Measurements from ENCODE around the gene GHRL. TPM values are rescaled to one million over a fixed set of nuclear protein-coding genes. Genes with fewer than 3 reads are reported as not detected.

The GHRL gene
- total RNA-seq = 1 to 10 TPM in 1 of 2 donors, under 1 TPM in 1; 0.75 to 1.1 TPM
- long read RNA-seq, partial matches to known transcripts = 0 of 6 reads
- long read RNA-seq, other reads (novel, unspliced or antisense) = 6 of 6 reads

GRCh38 chr3:10292505-10293419 is at the start of gene GHRL:
GHRL (minus strand) TSS chr3:10292947; CDS start chr3:10290180, 2,767 bp downstream.
- DNase-seq (no peak), ATAC-seq (no peak)
- intact Hi-C loops (cut with DNase I, micrococcal nuclease) = no loop called here

GRCh38 chr3:10341901-10342398 is 49.2 kb upstream of the GHRL start:
- ATAC-seq (no peak), DNase-seq (no peak)
- intact Hi-C loops (cut with DNase I, micrococcal nuclease) = loop anchor here (10.0 kb wide), 2 partner anchors 393 to 403 kb away; no protein-coding TSS in a partner anchor

DNA sequence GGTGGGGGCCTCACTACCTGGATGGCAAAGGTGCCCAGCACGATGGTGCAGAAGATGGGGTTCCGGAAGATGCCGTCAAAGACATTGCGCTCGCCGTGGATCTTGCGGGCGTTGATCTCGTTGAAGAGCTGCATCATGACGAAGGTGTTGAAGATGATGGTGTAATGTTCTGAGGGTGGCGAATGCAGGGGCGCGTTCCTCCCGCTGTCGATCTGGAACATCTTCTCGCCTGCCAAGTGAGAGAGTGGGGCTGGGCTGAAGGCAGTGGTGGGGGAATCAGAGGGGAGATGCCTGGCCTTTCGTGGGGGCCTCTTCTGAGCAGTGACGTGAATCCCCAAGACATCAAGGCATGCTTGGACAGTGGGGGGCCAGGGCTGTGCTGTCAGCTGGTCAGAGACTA is 47.7 kb upstream of the GHRL start:
- ATAC-seq (no peak), DNase-seq (no peak)
- intact Hi-C loops (cut with DNase I, micrococcal nuclease) = loop anchor here (10.0 kb wide), 2 partner anchors 394 to 404 kb away; no protein-coding TSS in a partner anchor

DNA sequence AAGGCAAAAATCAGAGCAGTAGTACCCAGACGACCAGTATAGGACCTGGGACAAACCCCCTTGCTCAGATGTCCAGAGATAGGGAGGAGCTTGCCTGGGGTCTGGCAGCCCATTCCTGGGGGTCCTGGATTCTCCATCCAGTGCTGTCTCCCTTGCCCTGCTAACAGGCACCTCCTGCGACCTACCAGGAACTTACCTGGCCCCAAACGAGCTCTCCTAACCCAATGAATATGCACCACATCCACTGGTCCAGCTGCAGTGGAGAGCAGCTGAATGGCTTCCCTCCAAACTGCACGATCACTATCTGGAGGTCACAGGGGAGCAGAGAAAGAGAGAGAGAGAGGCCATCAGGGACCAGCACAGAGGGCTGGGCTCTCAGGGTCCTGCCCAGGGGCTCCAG is 47.3 kb upstream of the GHRL start:
- intact Hi-C loops (cut with DNase I, micrococcal nuclease) = loop anchor here (10.0 kb wide), 2 partner anchors 395 to 405 kb away; no protein-coding TSS in a partner anchor
- ATAC-seq = no peak
- no peak for DNase-seq

GRCh38 chr3:10339376-10339955 is 46.7 kb upstream of the GHRL start:
- no peak for DNase-seq
- intact Hi-C loops (cut with DNase I, micrococcal nuclease) = no loop called here
- no peak for ATAC-seq

DNA sequence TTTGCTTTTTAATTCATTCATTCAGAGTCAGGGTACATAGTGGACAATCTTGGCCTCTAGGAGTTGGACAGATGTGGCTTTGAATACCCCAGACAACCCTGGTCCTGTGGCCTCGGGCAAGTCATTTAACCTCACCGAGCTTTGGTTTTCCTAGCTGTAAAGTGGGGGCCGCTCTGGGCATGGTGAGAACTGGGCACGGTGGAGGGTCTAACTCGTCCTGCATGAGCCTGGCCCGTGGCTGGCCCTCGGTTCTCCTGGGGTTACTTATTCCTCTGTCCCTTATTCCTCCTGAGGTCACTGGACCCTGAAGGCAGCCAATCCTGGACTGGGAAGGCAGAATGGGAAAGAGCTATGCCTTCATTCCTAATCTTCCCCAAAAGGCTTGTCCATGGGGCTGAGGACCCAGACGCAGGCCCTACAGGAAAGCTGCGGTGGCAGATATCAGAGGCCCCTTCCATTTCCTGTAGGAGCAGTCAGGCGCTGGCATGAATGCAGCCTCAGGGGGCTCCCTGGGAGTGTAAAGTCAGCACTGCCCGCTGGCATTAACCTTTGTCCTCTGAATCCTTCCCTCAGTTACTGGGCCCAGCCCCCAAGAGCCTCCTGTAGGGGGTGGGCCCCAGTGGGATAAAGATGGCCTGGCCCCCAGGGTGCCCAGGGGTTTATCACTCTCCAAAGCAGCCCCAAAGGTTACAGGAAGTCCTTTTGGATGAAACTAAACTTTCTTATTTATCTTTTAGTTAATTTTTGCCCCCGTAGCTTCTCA is 46.0 kb upstream of the GHRL start:
- ATAC-seq = no peak
- intact Hi-C loops (cut with DNase I, micrococcal nuclease) = no loop called here
- no peak for DNase-seq

DNA sequence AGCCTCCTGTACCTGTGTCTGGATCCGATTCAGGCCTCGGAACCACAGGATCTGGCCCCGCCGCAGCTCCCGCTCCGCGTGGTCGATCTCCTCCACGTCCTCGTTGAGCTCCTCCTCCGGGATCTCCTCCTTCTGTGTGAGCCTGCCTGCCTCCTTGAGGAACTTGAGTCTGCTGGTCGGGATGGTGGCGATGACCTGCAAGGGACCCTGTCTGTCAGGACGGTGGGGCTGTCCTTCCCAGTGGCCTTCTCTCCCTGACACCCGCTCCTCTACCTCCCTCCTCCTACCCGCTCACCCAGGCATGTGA is 45.4 kb upstream of the GHRL start:
- ATAC-seq (no peak), DNase-seq (no peak)
- intact Hi-C loops (cut with DNase I, micrococcal nuclease) = no loop called here

GRCh38 chr3:10337323-10338163 is 44.8 kb upstream of the GHRL start:
- DNase-seq = no peak
- ATAC-seq = no peak
- intact Hi-C loops (cut with DNase I, micrococcal nuclease) = no loop called here

- intact Hi-C loops (cut with DNase I, micrococcal nuclease) = no loop called here
- ATAC-seq (no peak), DNase-seq (no peak)
Measured at GRCh38 chr3:10336761-10337160, 44.0 kb upstream of the GHRL start.

- ATAC-seq = no peak
- intact Hi-C loops (cut with DNase I, micrococcal nuclease) = no loop called here
- no peak for DNase-seq
Measured at GRCh38 chr3:10335871-10336622, 43.3 kb upstream of the GHRL start.

- intact Hi-C loops (cut with DNase I, micrococcal nuclease) = no loop called here
- ATAC-seq = no peak
- DNase-seq = no peak
Measured at GRCh38 chr3:10335190-10335738, 42.5 kb upstream of the GHRL start.

DNA sequence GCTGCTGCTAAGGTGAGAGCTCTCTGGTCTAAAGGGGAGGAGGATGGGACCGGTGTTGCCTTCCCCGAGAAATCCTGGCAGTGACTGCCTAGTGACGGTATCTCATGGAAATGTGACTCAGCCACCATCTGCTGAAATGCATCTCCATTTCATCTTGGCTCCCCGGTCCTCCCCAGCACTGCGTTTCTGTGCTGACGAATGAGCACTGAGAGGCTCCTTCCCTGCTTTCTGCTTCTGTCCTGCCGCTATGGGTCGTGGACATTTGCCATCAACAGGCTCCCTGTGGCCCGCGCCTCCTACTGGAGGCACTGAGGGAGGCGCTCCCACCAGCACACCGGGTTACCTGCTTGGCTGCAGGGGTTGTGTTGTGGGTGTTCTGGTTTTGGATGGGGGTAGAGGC is 41.7 kb upstream of the GHRL start:
- ATAC-seq (no peak), DNase-seq (no peak)
- intact Hi-C loops (cut with DNase I, micrococcal nuclease) = no loop called here

GRCh38 chr3:10334042-10334441 is 41.3 kb upstream of the GHRL start:
- DNase-seq (no peak), ATAC-seq (no peak)
- intact Hi-C loops (cut with DNase I, micrococcal nuclease) = no loop called here

GRCh38 chr3:10333349-10333650 is 40.6 kb upstream of the GHRL start:
- intact Hi-C loops (cut with DNase I, micrococcal nuclease) = no loop called here
- ATAC-seq (no peak), DNase-seq (no peak)

DNA sequence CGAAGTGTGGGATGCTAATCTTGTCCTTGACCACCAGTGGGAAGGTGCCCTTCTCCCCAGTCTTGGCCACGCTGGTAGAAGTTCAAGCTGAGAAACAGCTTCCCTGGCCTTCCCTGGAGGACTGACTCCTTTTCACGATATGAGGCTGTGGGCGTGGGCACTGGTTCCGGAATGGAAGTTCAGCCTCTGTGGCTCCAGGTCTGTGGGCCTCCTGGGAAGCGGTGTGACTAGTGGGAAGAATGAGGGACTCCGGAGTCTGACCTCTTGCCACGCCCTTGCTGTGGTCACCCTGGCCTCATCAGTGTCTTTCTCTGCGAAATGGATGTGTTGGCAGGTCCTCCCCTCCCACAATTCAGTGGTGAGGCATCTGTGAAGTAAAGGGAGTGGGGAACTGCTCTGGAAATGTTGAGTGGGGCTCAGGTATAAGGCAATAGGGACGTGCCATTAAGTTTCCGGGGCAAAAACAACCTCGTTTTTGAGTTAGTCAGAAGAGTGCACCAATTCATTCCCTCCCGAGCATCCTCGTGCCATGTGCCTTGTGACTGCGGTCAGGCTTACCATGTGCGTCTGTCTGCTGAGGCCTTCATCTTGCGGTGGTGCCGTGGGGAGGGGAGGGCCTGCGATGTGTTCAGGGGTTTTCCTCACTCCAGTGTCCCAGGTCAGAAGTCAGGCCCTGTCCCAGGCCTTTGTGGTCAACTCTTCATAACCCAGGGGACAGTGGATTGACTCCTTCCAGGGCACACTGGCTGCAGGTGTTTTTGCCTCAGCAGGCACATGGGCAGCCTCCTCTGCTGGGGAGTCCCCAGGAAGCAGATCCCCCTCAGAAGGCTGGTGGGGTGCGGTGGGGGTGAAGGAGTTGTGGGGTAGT is 40.0 kb upstream of the GHRL start:
- DNase-seq (no peak), ATAC-seq (no peak)
- intact Hi-C loops (cut with DNase I, micrococcal nuclease) = no loop called here

GRCh38 chr3:10331320-10331719 is 38.6 kb upstream of the GHRL start:
- DNase-seq (no peak), ATAC-seq (no peak)
- intact Hi-C loops (cut with DNase I, micrococcal nuclease) = no loop called here

- no peak for DNase-seq
- no peak for ATAC-seq
- intact Hi-C loops (cut with DNase I, micrococcal nuclease) = no loop called here
Measured at GRCh38 chr3:10330319-10330718, 37.6 kb upstream of the GHRL start.

Data from left colon (tissue), 2 donors.